H1 (cell line): ENCODE results near the gene FADS2. TPM values are rescaled to one million over a fixed set of nuclear protein-coding genes. Genes with fewer than 3 reads are reported as not detected.

Experiments used
- CTCF ChIA-PET: fragments of 300-600 bp; sonication (Branson Sonifier 250); formaldehyde crosslinking; loops from one replicate; lab custom pipeline; 2021; ENCODE audit not compliant: partially characterized antibody; lab: Charles Lee
- POLR2A ChIA-PET: fragments of 300-600 bp; sonication (Branson Sonifier 250); formaldehyde crosslinking; loops from one replicate; lab custom pipeline; 2021; ENCODE audit warnings: inconsistent platforms; ENCODE audit not compliant: partially characterized antibody; lab: Charles Lee
- DNase-seq, 2 experiments: peaks; one replicate each; pipeline versions ENCODE4 v3.0.0 to v3.0.0-alpha.2; 2010 to 2022; ENCODE audit warnings: low spot score in 2 of 2, low read depth in 1 of 2, mixed read lengths in 1 of 2
- FAIRE-seq: peaks from 2 replicates; lab custom pipeline; 2011; peaks lifted over from hg19 to GRCh38; lab: Jason Lieb, UNC
- H2AFZ ChIP-seq: 2 replicates; pipeline ENCODE4 v1.8.1; 2012; ENCODE audit warnings: low read length, inconsistent platforms
- H2AK5ac ChIP-seq: 2 replicates; pipeline ENCODE4 v1.6.1; 2013; ENCODE audit warnings: low read depth, low read length
- H2BK120ac ChIP-seq: replicated peaks from 2 replicates; pipeline ENCODE3; 2013; ENCODE audit warnings: low read depth, low read length, inconsistent platforms
- H2BK12ac ChIP-seq: 2 replicates; pipeline ENCODE4 v1.6.1; 2013; ENCODE audit warnings: low read depth, low read length
- H2BK15ac ChIP-seq: 2 replicates; pipeline ENCODE4 v1.6.1; 2013; ENCODE audit warnings: low read length
- H2BK20ac ChIP-seq: 2 replicates; pipeline ENCODE4 v1.6.1; 2013; ENCODE audit warnings: low read length
- H2BK5ac ChIP-seq: 2 replicates; pipeline ENCODE4 v1.6.1; 2013; ENCODE audit warnings: low read depth, low read length
- H3K14ac ChIP-seq: 2 replicates; pipeline ENCODE4 v1.6.1; 2013; ENCODE audit warnings: inconsistent platforms; ENCODE audit not compliant: insufficient read length
- H3K18ac ChIP-seq: 2 replicates; pipeline ENCODE4 v1.6.1; 2013; ENCODE audit warnings: low read length; ENCODE audit errors: extremely low read depth
- H3K23ac ChIP-seq: 2 replicates; pipeline ENCODE4 v1.6.1; 2013; ENCODE audit warnings: inconsistent platforms; ENCODE audit not compliant: insufficient read length
- H3K23me2 ChIP-seq: 2 replicates; pipeline ENCODE4 v1.6.1; 2013; ENCODE audit warnings: low read depth, low read length
- H3K27ac ChIP-seq: 2 replicates; pipeline ENCODE4 v1.6.1; 2011; ENCODE audit warnings: low read depth, low read length, inconsistent platforms
- H3K27me3 ChIP-seq, 4 experiments: replicated peaks in 1 of 4; 1 replicate in 1 of 4; 2 replicates in 3 of 4; pipeline versions ENCODE4 v1.6.1 to v1.8.1; 2011 to 2013; ENCODE audit warnings: low read length in 3 of 4, mild to moderate bottlenecking in 3 of 4, inconsistent platforms in 2 of 4, mixed read lengths in 2 of 4, moderate library complexity in 1 of 4; ENCODE audit not compliant: control insufficient read depth in 3 of 4, insufficient read depth in 3 of 4; ENCODE audit errors: extremely low read depth in 1 of 4
- H3K36me3 ChIP-seq, 4 experiments: 2 replicates each; pipeline versions ENCODE4 v1.6.1 to v1.8.1; 2011 to 2013; ENCODE audit warnings: mild to moderate bottlenecking in 4 of 4, low read length in 3 of 4, moderate library complexity in 2 of 4, control low read depth in 1 of 4, inconsistent platforms in 1 of 4; ENCODE audit not compliant: insufficient read depth in 4 of 4, control insufficient read depth in 2 of 4
- H3K4ac ChIP-seq: replicated peaks from 2 replicates; pipeline ENCODE3; 2013; ENCODE audit warnings: low read length, low read depth, mixed read lengths, inconsistent platforms; ENCODE audit not compliant: insufficient read length
- H3K4me1 ChIP-seq, 4 experiments: replicated peaks in 1 of 4; 1 replicate in 1 of 4; 2 replicates in 3 of 4; pipeline versions ENCODE4 v1.6.1 to v1.8.1; 2011 to 2013; ENCODE audit warnings: low read length in 3 of 4, inconsistent platforms in 2 of 4, mixed read lengths in 1 of 4; ENCODE audit not compliant: insufficient read depth in 4 of 4, control insufficient read depth in 3 of 4
- H3K4me2 ChIP-seq, 2 experiments: 2 replicates each; pipeline versions ENCODE4 v1.6.1 to v1.8.1; 2011 to 2013; ENCODE audit warnings: low read depth in 2 of 2, low read length in 2 of 2, control low read depth in 1 of 2, inconsistent platforms in 1 of 2, mild to moderate bottlenecking in 1 of 2; ENCODE audit not compliant: insufficient read depth in 1 of 2
- H3K4me3 ChIP-seq, 4 experiments: fragments of 200-600, 300-600 bp in 1 of 4; sonication (generic), shearing (Covaris generic), sonication (Bioruptor Twin) in 1 of 4; 2 replicates each; pipeline versions ENCODE4 v1.5.1 to v1.8.1; 2011 to 2016; ENCODE audit warnings: low read length in 4 of 4, low read depth in 3 of 4, control low read depth in 2 of 4, inconsistent platforms in 2 of 4, mild to moderate bottlenecking in 2 of 4, mixed read lengths in 1 of 4, moderate library complexity in 1 of 4; ENCODE audit not compliant: insufficient read depth in 2 of 4; ENCODE audit errors: extremely low read depth in 1 of 4
- H3K56ac ChIP-seq: replicated peaks from 2 replicates; pipeline ENCODE3; 2013; ENCODE audit warnings: low read depth, mild to moderate bottlenecking, mixed read lengths, low read length, inconsistent platforms; ENCODE audit not compliant: insufficient read length
- H3K79me1 ChIP-seq: 2 replicates; pipeline ENCODE4 v1.6.1; 2013; ENCODE audit warnings: low read depth, low read length, control low read depth
- H3K79me2 ChIP-seq, 2 experiments: 2 replicates each; pipeline versions ENCODE4 v1.6.1 to v1.8.1; 2012 to 2013; ENCODE audit warnings: low read length in 2 of 2, mild to moderate bottlenecking in 2 of 2, inconsistent platforms in 1 of 2; ENCODE audit not compliant: insufficient read depth in 2 of 2, control insufficient read depth in 1 of 2
- H3K9ac ChIP-seq, 4 experiments: replicated peaks in 1 of 4; 1 replicate in 1 of 4; 2 replicates in 3 of 4; pipeline versions ENCODE4 v1.6.1 to v1.8.1; 2011 to 2013; ENCODE audit warnings: low read depth in 3 of 4, low read length in 3 of 4, control low read depth in 2 of 4, mild to moderate bottlenecking in 2 of 4, moderate library complexity in 2 of 4, inconsistent platforms in 1 of 4; ENCODE audit errors: extremely low read depth in 1 of 4
- H3K9me3 ChIP-seq, 2 experiments: 2 replicates each; pipeline versions ENCODE4 v1.6.1 to v1.8.1; 2012 to 2013; ENCODE audit warnings: mild to moderate bottlenecking in 2 of 2, moderate library complexity in 2 of 2, control low read depth in 1 of 2, inconsistent platforms in 1 of 2, low read depth in 1 of 2, low read length in 1 of 2, mixed read lengths in 1 of 2; ENCODE audit not compliant: insufficient read depth in 2 of 2
- H4K20me1 ChIP-seq, 2 experiments: replicated peaks in 1 of 2; 2 replicates each; pipeline versions ENCODE3 to v1.8.1; 2011 to 2013; ENCODE audit warnings: inconsistent platforms in 2 of 2, low read length in 2 of 2, mild to moderate bottlenecking in 1 of 2; ENCODE audit not compliant: insufficient read depth in 2 of 2, control insufficient read depth in 1 of 2
- H4K5ac ChIP-seq: 2 replicates; pipeline ENCODE4 v1.6.1; 2013; ENCODE audit warnings: low read length, low read depth, mixed read lengths, inconsistent platforms; ENCODE audit not compliant: insufficient read length
- H4K8ac ChIP-seq: 2 replicates; pipeline ENCODE4 v1.8.0; 2013; ENCODE audit warnings: mild to moderate bottlenecking, moderate library complexity, low read length, inconsistent platforms; ENCODE audit not compliant: insufficient read depth; ENCODE audit errors: extremely low read depth
- H4K91ac ChIP-seq: replicated peaks from 2 replicates; pipeline ENCODE3; 2013; ENCODE audit warnings: low read length, mixed read lengths, inconsistent platforms; ENCODE audit not compliant: insufficient read length
- CBX8 ChIP-seq: fragments of 300-800, 300-1000 bp; sonication (generic); IDR thresholded peaks from 2 replicates; pipeline ENCODE4 v1.7.1; 2016; ENCODE audit warnings: low read depth, low read length, borderline replicate concordance
- GABPA ChIP-seq: IDR thresholded peaks from 2 replicates; pipeline ENCODE4 v1.6.1; 2011; ENCODE audit warnings: mild to moderate bottlenecking, low read length, moderate library complexity, borderline replicate concordance; ENCODE audit not compliant: insufficient read depth
- HDAC6 ChIP-seq: IDR thresholded peaks from one replicate; pipeline ENCODE4 v1.7.1; 2012; ENCODE audit warnings: low read depth, mild to moderate bottlenecking, inconsistent platforms, low read length, moderate library complexity
- MAFK ChIP-seq: IDR thresholded peaks from 2 replicates; pipeline ENCODE4 v1.6.1; 2012; ENCODE audit warnings: low read depth, mild to moderate bottlenecking, improper control_type of control experiment, low read length
- NANOG ChIP-seq: IDR thresholded peaks from 2 replicates; pipeline ENCODE4 v1.6.1; 2011; ENCODE audit warnings: low read length, low read depth, mild to moderate bottlenecking, inconsistent platforms; ENCODE audit not compliant: insufficient read depth, poor library complexity, severe bottlenecking
- POLR2A ChIP-seq, 2 experiments: IDR thresholded peaks; 1 replicate in 1 of 2; 2 replicates in 1 of 2; pipeline ENCODE4 v1.6.1; 2011; ENCODE audit warnings: low read depth in 2 of 2, low read length in 2 of 2, mild to moderate bottlenecking in 2 of 2; ENCODE audit errors: control extremely low read depth in 1 of 2
- POLR2AphosphoS5 ChIP-seq: IDR thresholded peaks from 2 replicates; pipeline ENCODE4 v1.6.1; 2011; ENCODE audit warnings: low read depth, low read length
- RFX5 ChIP-seq: IDR thresholded peaks from 2 replicates; pipeline ENCODE4 v1.6.1; 2011; ENCODE audit warnings: low read depth, low read length, improper control_type of control experiment, borderline replicate concordance
- SIN3A ChIP-seq, 2 experiments: IDR thresholded peaks in 1 of 2; conservative IDR thresholded peaks in 1 of 2; 2 replicates each; pipeline ENCODE4 v1.6.1; 2011 to 2012; ENCODE audit warnings: low read length in 2 of 2, improper control_type of control experiment in 1 of 2, low read depth in 1 of 2, mild to moderate bottlenecking in 1 of 2
- TCF12 ChIP-seq: IDR thresholded peaks from 2 replicates; pipeline ENCODE4 v1.6.1; 2011; ENCODE audit warnings: low read depth, mild to moderate bottlenecking, low read length
- WGBS, 2 experiments: shearing (Covaris generic) in 1 of 2; methylation state at CpG; one replicate each; pipeline versions ENCODE4 v1.1.6 to v1.1.7; 2013 to 2015; ENCODE audit warnings: low lambda C conversion rate in 2 of 2, mixed read lengths in 2 of 2, inconsistent platforms in 1 of 2, low coverage in 1 of 2, missing lambda C conversion rate in 1 of 2; ENCODE audit not compliant: insufficient replicate concordance in 2 of 2, insufficient coverage in 1 of 2, insufficient read length in 1 of 2; ENCODE audit errors: extremely low coverage in 1 of 2, missing lambda C conversion rate in 1 of 2; 5-methylcytosine and 5-hydroxymethylcytosine counted together
- polyA plus RNA-seq, 7 experiments: library from polyadenylated mRNA; depleted of rRNA in 3 of 7; stranded (reverse) in 5 of 7; unstranded in 2 of 7; fragments of >200 nt in 5 of 7; fragments of 200-250 nt in 2 of 7; gene quantifications; 1 replicate in 5 of 7; 2 replicates in 1 of 7; 4 replicates in 1 of 7; pipeline versions ENCODE4 v1.2.1 to v1.2.3, GENCODE V29; 2011 to 2013; ENCODE audit warnings: missing spikeins in 2 of 7, mixed read lengths in 2 of 7
- total RNA-seq: library from RNA; stranded (reverse); fragmentation: NEBNext Ultra II Directional; extraction: Animal tissue kit (Norgen Biotek cat#: 25700); gene quantifications from 2 replicates; pipeline ENCODE4 v1.2.1, GENCODE V29; 2021
- TF ChIP-seq, protein P1 (sequence below), 3 experiments: IDR thresholded peaks; 1 replicate in 2 of 3; 2 replicates in 1 of 3; pipeline versions ENCODE4 v1.5.1 to v1.6.1; 2011; ENCODE audit warnings: low read length in 3 of 3, mild to moderate bottlenecking in 3 of 3, inconsistent platforms in 2 of 3, low read depth in 1 of 3, moderate library complexity in 1 of 3; ENCODE audit not compliant: insufficient read depth in 1 of 3; ENCODE audit errors: control extremely low read depth in 1 of 3

FADS2 gene
- total and polyA plus RNA-seq, 2 of the 8 experiments (the other 6 are each of a cell fraction or from before 2014, with no cell fraction given) = 499 to 701 TPM

DNA sequence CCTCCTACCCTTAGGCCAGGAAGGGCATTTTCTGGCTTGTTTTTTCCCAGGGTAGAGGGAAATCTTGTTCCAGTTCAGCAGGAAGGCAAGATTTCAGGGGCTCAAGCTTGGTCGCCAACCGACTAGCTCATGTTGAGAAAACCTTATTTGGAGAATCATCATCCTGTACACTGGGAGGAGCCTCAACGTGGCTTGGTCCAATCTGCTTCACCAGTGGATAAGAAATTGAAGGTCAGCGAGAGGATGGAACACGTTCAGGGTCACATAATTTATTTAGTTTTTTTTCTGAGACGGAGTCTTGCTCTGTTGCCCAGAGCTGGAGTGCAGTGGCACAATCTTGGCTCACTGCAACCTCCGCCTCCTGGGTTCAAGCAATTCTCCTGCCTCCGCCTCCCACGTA, 20.5 kb downstream of the FADS2 start:
- H4K20me1 ChIP-seq = peaks cover 8 to 21% of the 10 kb centered on the region in 2 experiments
- H3K79me1 ChIP-seq = peaks cover 3% of the 10 kb centered on the region; the same call in 1 of the 2 replicates
- H3K27me3 ChIP-seq = no peaks in the 10 kb centered on the region
- WGBS, 2 experiments = 88% methylated on average over 9 of the region's 9 CpGs; no CpG with 5 or more reads in 1 of the 2 experiments
- no peak overlapping the region for H2BK20ac ChIP-seq
- H3K36me3 ChIP-seq = peaks cover 34 to 87% (median 63%) of the 10 kb centered on the region in 4 experiments
- no peak overlapping the region for H3K23ac ChIP-seq
- H4K5ac ChIP-seq = no peak overlapping the region
- FAIRE-seq (no peak), DNase-seq (no peak)
- no peak overlapping the region for H2BK15ac ChIP-seq
- H3K18ac ChIP-seq = no peak overlapping the region
- H3K23me2 ChIP-seq = no peaks in the 10 kb centered on the region
- no peak overlapping the region for H3K4me2 ChIP-seq
- no peak overlapping the region for H3K56ac ChIP-seq
- H2BK5ac ChIP-seq = no peak overlapping the region
- H3K79me2 ChIP-seq = no peaks in the 10 kb centered on the region
- H3K9ac ChIP-seq = no peak overlapping the region
- no peak overlapping the region for H3K27ac ChIP-seq
- ChIA-PET CTCF (interaction anchor here (0.7 to 2.6 kb wide), 4 partner anchors 51 to 522 kb away, joined by 3 to 11 read pairs (median 3); no protein-coding TSS in a partner anchor), POLR2A (interaction anchor here (0.8 to 1.5 kb wide), 5 partner anchors 8 to 56 kb away, joined by 3 to 4 read pairs (median 3); partner anchors contain the start of genes FEN1 and TMEM258)
- H2BK120ac ChIP-seq = no peak overlapping the region
- H3K14ac ChIP-seq = no peak overlapping the region
- no peak overlapping the region for H4K8ac ChIP-seq
- no peak overlapping the region for H4K91ac ChIP-seq
- H3K4me3 ChIP-seq = no peak overlapping the region
- no peaks in the 10 kb centered on the region; a peak in 1 of 4 replicates for H3K9me3 ChIP-seq
- H2BK12ac ChIP-seq = no peak overlapping the region
- H2AFZ ChIP-seq = no peak overlapping the region
- H3K4me1 ChIP-seq = no peaks in the 10 kb centered on the region; a peak in 1 of 7 replicates
- H3K4ac ChIP-seq = no peak overlapping the region
- H2AK5ac ChIP-seq = no peak overlapping the region
- TF ChIP-seq SIN3A (conservative IDR thresholded peaks at IDR 0.05 in 1 of 2, IDR thresholded peaks at IDR 0.05 in 1 of 2; ENCODE audit: low read depth in 1 of 2, low read length in 2 of 2) (no peak), HDAC6 (no peak), MAFK (no peak), GABPA (no peak), TCF12 (no peak), NANOG (no peak), CBX8 (no peak), POLR2AphosphoS5 (no peak), RFX5 (no peak), POLR2A (IDR thresholded peaks at IDR 0.05; ENCODE audit: control extremely low read depth in 1 of 2, low read depth in 2 of 2, low read length in 2 of 2) (no peak)
- TF ChIP-seq, protein P1, sequence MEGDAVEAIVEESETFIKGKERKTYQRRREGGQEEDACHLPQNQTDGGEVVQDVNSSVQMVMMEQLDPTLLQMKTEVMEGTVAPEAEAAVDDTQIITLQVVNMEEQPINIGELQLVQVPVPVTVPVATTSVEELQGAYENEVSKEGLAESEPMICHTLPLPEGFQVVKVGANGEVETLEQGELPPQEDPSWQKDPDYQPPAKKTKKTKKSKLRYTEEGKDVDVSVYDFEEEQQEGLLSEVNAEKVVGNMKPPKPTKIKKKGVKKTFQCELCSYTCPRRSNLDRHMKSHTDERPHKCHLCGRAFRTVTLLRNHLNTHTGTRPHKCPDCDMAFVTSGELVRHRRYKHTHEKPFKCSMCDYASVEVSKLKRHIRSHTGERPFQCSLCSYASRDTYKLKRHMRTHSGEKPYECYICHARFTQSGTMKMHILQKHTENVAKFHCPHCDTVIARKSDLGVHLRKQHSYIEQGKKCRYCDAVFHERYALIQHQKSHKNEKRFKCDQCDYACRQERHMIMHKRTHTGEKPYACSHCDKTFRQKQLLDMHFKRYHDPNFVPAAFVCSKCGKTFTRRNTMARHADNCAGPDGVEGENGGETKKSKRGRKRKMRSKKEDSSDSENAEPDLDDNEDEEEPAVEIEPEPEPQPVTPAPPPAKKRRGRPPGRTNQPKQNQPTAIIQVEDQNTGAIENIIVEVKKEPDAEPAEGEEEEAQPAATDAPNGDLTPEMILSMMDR (IDR thresholded peaks at IDR 0.05; ENCODE audit: control extremely low read depth in 1 of 3, insufficient read depth in 1 of 3, low read depth in 1 of 3, low read length in 3 of 3) = no peak
